COR-L47 (cell line): ENCODE results near the gene P4HTM.
A peak's percentile ranks its signal among the peaks of the same experiment; 100 is the strongest.
"Not testable (repeated sequence)": the region's sequence is repeated elsewhere in the genome, so short reads cannot be mapped to it uniquely, and the experiment has no call there.

Source experiments
- DNase-seq: peaks from one replicate; lab custom pipeline; 2025; lab: John Stamatoyannopoulos, UW

Gene P4HTM

DNA sequence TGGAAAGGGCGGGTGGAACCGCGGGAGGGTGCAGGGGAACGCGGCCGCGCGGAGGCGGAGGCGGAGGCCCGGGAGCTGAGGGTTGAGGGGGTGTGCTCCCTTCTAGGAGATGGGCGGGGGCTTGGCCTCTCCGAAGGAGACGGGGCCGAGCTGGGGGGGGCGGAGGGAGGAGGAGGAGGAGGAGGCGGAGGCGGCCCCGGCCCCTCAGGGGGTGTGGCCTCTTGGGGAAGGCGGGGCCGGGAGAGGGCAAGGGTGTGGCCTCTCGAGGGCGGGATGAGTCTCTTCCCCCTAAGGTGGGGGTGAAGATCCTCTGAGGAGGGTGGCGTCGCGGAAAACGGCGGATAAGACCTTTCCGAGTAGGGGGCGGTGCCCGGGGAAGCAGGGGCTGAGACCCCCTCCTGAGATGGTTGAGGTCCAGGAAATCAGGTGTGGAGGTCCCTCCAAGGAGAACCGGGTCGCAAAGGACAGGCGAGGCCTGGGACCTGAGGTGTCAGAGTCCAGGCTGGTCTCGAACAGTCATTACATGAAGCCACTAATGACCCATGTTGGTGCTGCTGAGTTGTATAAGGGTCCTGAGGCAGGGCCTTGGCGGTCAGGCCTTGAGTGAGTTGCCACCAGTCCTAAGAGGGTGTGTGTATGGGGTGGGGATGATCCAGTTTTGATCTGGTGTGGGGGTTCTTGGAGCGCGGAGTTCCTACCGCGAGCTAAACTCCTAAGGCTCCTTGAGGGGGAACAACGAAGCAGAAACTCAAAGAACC, 17.9 kb downstream of the P4HTM start:
- peak; percentile 60 for DNase-seq

DNA sequence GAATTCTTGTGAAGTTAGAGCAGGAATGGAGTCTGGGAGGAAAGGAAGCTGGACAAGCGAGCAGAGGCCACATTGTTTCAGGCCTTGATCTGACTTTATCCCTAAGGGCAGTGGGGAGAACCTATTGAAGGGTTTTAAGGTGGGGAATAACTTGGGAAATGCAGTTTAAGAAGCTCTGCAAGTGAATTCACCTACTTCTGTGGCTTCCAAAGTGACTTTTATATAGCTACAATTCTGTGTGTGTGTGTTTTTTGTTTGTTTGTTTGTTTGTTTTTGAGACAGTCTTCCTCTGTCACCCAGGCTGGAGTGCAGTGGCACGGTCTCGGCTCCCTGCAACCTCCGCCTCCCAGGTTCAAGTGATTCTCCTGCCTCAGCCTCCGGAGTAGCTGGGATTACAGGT, 18.6 kb downstream of the P4HTM start:
- not testable (repeated sequence) for DNase-seq

- no peak for DNase-seq
Measured at GRCh38 chr3:49009396-49009795, 19.4 kb downstream of the P4HTM start.

GRCh38 chr3:49012441-49013017, 22.5 kb downstream of the P4HTM start:
- no peak for DNase-seq

DNA sequence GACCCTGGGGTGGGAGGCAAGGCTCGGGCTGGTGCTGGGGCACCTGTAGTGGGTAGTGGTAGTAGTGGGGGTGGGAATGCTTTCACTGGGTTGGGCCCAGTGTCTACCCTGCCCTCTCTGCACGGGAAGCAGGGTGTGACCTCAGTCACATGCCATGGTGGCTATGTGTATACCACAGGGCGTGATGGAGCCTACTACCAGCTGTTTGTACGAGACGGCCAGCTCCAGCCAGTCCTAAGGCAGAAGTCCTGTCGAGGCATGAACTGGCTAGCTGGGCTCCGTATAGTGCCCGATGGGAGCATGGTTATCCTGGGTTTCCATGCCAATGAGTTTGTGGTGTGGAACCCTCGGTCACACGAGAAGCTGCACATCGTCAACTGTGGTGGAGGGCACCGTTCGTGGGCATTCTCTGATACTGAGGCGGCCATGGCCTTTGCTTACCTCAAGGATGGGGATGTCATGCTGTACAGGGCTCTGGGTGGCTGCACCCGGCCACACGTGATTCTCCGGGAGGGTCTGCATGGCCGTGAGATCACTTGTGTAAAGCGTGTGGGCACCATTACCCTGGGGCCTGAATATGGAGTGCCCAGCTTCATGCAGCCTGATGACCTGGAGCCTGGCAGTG, 23.2 kb downstream of the P4HTM start:
- DNase-seq, result no peak

DNA sequence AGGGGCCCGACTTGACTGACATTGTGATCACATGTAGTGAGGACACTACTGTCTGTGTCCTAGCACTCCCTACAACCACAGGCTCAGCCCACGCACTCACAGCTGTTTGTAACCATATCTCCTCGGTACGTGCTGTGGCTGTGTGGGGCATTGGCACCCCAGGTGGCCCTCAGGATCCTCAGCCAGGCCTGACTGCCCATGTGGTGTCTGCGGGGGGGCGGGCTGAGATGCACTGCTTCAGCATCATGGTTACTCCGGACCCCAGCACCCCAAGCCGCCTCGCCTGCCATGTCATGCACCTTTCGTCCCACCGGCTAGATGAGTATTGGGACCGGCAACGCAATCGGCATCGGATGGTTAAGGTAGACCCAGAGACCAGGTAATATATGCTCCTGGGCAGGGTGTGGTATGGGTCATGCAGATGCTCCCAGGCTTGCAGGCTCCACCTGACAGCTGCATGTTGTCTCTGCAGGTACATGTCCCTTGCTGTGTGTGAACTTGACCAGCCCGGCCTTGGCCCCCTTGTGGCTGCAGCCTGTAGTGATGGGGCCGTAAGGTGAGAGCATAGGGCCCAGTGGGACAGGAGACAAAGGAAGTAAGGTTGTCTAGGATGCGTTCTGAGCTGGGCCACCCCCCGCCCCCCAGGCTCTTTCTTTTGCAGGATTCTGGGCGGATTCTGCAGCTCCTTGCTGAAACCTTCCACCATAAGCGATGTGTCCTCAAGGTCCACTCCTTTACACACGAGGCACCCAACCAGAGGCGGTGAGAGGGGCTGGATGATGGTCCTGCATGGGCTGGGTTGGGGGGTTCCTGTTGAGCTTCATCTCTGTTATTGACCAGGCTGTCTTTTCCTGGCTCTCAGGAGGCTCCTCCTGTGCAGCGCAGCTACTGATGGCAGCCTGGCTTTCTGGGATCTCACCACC, 24.0 kb downstream of the P4HTM start:
- no peak for DNase-seq

DNA sequence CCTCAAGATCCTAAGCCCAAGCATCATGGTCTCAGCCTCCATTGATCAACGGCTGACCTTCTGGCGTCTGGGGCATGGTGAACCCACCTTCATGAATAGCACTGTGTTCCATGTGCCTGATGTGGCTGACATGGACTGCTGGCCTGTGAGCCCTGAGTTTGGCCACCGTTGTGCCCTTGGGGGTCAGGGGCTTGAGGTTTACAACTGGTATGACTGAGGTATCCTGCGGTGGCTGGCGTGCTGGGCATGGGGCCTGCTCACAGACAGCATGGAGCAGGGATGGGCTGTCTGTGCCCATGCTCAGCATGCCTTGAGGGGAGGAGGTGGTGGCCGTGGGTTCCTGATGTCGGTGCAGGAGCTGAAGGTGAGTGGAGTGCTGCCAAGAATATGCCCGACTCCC, 25.0 kb downstream of the P4HTM start:
- no peak for DNase-seq

- DNase-seq, result no peak
Measured at GRCh38 chr3:49015765-49016164, 25.7 kb downstream of the P4HTM start.

GRCh38 chr3:49016414-49017228, 26.6 kb downstream of the P4HTM start:
- DNase-seq, result no peak

DNA sequence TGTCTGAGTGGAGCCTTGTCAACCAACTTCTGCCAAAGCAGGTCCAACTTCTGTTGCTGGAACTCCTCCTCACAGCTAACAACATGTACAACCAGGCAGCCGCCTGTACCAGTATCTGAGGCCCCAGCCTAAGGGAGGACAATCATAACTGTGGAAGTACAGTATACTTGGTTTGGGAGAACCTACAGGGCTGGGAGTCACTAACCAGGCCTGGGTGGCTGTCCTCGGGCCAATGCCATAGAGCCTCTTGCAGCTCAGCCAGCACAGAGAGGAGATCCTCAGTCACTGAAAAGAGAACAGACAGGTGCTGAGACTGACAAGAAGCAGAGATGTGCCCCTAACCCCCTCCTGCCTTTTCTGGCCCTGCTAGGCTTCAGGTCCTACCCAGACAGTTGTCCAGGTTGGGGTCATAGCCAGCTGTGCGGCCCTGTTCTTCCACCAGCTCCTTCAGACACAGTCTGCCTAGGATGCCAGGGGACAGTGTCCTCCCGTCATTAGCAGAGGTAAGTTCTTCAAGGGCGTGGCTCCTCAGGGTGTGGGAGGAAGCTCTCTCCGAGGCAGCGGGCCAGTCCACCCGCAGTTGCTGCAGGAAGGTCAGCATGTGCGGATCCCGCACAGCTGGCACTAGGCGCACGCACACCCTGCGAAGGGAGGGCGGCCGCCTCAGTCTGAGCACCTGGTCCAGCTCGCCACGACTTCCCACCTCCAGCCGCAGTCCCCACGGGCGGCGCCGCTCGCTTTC, 27.4 kb downstream of the P4HTM start:
- DNase-seq, result no peak

DNA sequence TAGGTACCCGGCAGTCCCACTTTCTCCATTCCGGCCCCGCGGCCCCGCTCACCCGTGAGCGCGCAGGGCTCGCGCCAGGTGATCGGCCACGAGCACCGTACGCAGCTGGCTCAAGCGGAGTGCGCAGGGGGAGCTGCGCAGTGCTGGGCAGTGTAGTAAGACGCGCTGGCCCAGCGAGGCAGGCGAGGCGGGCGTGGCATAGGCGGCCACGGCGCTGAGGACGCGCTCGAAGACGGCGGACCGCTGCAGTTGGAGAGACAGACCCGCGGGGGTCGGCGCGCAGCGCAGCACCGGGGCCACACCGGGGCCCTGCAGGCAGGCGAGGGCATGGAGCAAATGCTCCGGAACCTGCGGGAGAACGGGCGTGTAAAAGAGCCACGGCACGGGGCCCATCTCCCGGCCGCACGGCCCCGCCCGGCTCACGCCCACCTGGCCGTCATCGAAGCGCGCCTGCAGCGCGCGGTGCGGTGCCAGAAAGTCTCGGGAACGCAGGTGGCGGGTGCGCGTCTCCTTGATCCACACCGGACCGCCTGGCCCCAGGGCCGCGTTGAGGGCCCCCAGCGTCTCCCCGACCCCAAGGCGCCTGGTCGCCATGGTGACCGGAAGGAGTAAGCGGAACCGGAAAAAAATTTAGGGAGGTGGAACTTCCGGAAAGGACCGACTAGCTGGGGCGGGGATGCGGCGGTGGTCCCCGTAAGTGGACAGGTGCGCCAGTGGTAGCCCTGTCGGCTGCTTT, 28.1 kb downstream of the P4HTM start, which contains the start of gene DALRD3:
DALRD3 (minus strand) TSS at position 610 of the 736 bp plus-strand sequence; CDS start at position 594, 16 bp downstream.
- DNase-seq, result peak; percentile 53

DNA sequence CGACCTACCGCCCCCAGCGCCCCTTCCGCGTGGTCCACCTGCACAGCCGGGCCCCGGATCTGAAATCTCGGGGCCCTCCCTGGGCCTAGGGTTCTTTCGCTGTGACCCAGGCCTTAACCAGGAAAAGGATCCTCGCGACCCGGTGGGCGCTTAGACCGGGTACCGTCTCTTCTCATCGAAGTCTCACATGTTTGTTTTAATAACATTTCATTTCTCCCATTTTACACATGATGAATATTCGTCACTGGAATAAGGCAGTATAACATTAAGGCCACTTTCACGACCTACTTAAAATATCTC, 28.6 kb downstream of the P4HTM start:
- DNase-seq, result no peak

DNA sequence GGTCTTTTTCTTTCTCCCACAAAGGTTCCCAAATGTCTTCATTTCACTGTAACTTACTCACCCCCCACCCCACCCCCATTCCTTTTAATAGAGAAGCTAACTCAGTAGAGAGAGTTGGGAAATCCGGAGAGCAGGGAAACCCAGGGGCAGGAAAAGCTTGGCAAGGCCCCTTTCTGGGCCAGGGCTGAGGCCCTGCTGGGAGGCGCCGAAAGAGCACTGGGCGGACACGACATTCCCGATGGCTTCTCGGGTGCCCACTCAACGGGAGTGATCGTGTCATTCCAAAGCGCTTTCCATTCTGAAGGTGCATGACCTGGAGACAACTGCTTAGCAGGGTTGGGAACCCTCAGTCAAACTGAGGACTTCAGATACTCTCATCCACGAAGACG, 29.9 kb downstream of the P4HTM start:
- no peak for DNase-seq

GRCh38 chr3:49020330-49021212, 30.5 kb downstream of the P4HTM start:
- no peak for DNase-seq

DNA sequence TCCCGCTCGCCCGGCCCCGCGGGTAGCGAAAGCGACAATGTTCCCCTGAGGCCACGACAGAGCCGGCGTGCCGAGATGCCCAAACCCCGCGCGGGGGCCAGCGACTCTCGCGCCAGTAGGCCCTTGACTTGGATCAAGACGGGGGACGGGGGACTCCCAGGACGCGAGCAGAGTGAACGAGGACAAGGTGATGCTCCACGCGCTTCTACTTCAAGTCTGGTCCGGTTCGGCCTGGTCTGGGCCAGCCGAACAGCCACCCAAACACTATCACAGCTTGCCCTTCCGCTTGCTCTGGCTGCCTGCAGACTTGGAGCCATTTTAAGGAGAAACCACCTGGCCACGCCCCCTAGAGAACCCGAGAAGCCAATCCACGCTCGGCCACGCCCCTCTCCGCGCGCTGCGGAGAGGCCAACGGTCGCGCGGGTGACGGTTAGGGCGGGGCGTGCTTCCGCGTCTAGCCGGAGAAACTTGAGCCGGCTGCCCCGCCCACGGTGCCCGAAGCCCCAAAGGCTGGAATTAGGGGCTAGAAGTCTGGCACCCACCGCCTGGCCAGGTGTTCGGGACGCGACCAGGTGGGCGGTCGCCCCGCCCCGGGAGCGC, 31.3 kb downstream of the P4HTM start:
- peak; percentile 96 for DNase-seq

DNA sequence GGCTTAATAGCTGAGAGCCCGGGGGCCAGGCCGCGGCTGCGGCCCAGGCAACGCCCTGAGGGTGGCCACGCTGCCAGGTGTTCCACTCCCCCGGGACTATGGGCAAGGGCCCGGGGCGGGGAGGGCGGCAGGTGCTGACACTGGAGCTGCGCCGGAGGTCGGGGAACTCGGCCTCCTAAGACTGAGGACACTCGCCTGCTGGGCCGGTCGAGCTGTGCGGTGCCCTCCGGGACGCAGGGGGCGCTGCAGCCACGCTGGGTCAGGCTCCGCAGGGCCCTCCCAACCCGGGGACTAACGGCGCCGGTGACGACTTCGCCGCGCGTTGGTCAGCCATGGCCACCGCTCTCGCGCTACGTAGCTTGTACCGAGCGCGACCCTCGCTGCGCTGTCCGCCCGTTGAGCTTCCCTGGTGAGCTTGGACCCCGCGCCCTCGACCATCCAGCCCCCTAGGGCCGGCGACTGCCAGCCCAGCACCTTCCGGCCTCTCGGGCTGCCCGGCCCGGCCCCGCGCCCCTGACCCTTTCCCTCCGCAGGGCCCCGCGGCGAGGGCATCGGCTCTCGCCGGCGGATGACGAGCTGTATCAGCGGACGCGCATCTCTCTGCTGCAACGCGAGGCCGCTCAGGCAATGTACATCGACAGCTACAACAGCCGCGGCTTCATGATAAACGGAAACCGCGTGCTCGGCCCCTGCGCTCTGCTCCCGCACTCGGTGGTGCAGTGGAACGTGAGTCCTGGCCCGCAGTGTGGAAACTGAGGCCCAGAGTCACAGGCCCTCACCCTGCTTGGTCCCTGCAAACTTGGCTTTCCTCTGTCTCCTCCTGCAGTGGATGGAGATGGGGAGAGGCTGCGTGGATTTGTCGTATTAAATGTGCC, 32.0 kb downstream of the P4HTM start, which contains the start of gene NDUFAF3:
NDUFAF3 (plus strand) TSS at position 309 of the 875 bp plus-strand sequence; CDS start at position 333, 24 bp downstream.
- peak; percentile 88 for DNase-seq

DNA sequence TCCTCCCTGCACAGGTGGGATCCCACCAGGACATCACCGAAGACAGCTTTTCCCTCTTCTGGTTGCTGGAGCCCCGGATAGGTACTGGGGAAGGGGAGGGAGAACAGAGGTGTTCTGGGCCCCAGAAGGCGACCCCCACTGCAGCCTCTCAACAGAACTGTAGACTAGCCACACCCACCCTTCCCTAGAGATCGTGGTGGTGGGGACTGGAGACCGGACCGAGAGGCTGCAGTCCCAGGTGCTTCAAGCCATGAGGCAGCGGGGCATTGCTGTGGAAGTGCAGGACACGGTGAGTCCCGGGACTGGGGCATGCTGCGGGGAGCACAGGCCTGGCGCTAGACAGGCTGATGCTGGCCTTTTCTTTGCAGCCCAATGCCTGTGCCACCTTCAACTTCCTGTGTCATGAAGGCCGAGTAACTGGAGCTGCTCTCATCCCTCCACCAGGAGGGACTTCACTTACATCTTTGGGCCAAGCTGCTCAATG, 32.7 kb downstream of the P4HTM start:
- no peak for DNase-seq
